Neural progenitor cell (in vitro differentiated cells): ENCODE data around the gene PLEKHF1. TPM values are rescaled to one million over a fixed set of nuclear protein-coding genes. Genes with fewer than 3 reads are reported as not detected.

Source experiments
- DNase-seq: peaks from one replicate; pipeline ENCODE4 v3.0.0-alpha.2; 2016; ENCODE audit warnings: low spot score
- H2AFZ ChIP-seq: fragments of 200-600 bp; sonication (generic); replicated peaks from 2 replicates; pipeline ENCODE4 v1.6.1; 2016; ENCODE audit warnings: antibody characterized with exemption
- H3F3A ChIP-seq: fragments of 200-600 bp; sonication (generic); 2 replicates; pipeline ENCODE4 v1.6.1; 2016; ENCODE audit warnings: antibody characterized with exemption, low read depth
- H3K27ac ChIP-seq: fragments of 200-600 bp; sonication (generic); 2 replicates; pipeline ENCODE4 v1.5.1; 2016; ENCODE audit warnings: mild to moderate bottlenecking
- H3K27me3 ChIP-seq: fragments of 200-600 bp; sonication (generic); 2 replicates; pipeline ENCODE4 v1.6.1; 2016; ENCODE audit warnings: mild to moderate bottlenecking, moderate library complexity
- H3K36me3 ChIP-seq: fragments of 200-600 bp; sonication (generic); 2 replicates; pipeline ENCODE4 v1.5.1; 2016
- H3K4me1 ChIP-seq: fragments of 200-600 bp; sonication (generic); 2 replicates; pipeline ENCODE4 v1.6.1; 2016; ENCODE audit warnings: mixed run types
- H3K4me2 ChIP-seq: fragments of 200-600 bp; sonication (generic); 2 replicates; pipeline ENCODE4 v1.6.1; 2016
- H3K4me3 ChIP-seq: fragments of 200-600 bp; sonication (generic); 2 replicates; pipeline ENCODE4 v1.5.1; 2016
- H3K79me2 ChIP-seq: fragments of 200-600 bp; sonication (generic); 2 replicates; pipeline ENCODE4 v1.6.1; 2016; ENCODE audit warnings: low read depth
- H3K9ac ChIP-seq: fragments of 200-600 bp; sonication (generic); 2 replicates; pipeline ENCODE4 v1.6.1; 2016
- H3K9me3 ChIP-seq: fragments of 200-600 bp; sonication (generic); 2 replicates; pipeline ENCODE4 v1.5.1; 2016; ENCODE audit warnings: low read depth
- H4K20me1 ChIP-seq: fragments of 200-600 bp; sonication (generic); 2 replicates; pipeline ENCODE4 v1.6.1; 2016; ENCODE audit warnings: low read depth
- H3K27ac Mint-ChIP-seq: 3 replicates; pipeline ENCODE4 v1.8.0; 2021; ENCODE audit warnings: mixed read lengths
- H3K27me3 Mint-ChIP-seq: 2 replicates; pipeline ENCODE4 v1.8.0; 2022; ENCODE audit warnings: low read depth, mild to moderate bottlenecking, inconsistent platforms, moderate library complexity, mixed read lengths; ENCODE audit not compliant: insufficient read depth
- H3K36me3 Mint-ChIP-seq: 3 replicates; pipeline ENCODE4 v1.8.0; 2021; ENCODE audit warnings: mixed read lengths
- H3K4me1 Mint-ChIP-seq: 3 replicates; pipeline ENCODE4 v1.8.0; 2021; ENCODE audit warnings: mixed read lengths
- H3K4me3 Mint-ChIP-seq: 3 replicates; pipeline ENCODE4 v1.8.0; 2021; ENCODE audit warnings: mild to moderate bottlenecking, moderate library complexity, mixed read lengths
- H3K9me3 Mint-ChIP-seq: 3 replicates; pipeline ENCODE4 v1.8.0; 2020; ENCODE audit warnings: mixed read lengths
- EZH2 ChIP-seq: fragments of 200-600 bp; sonication (generic); IDR thresholded peaks from 2 replicates; pipeline ENCODE4 v1.6.1; 2017; ENCODE audit warnings: antibody characterized with exemption, mild to moderate bottlenecking, moderate library complexity
- EZH2phosphoT487 ChIP-seq: fragments of 200-600 bp; sonication (generic); IDR thresholded peaks from 2 replicates; pipeline ENCODE4 v1.6.1; 2017; ENCODE audit warnings: antibody characterized with exemption
- total RNA-seq: library from RNA; depleted of rRNA; stranded (reverse); fragments of >200 nt; gene quantifications from 2 replicates; pipeline ENCODE4 v1.2.3, GENCODE V29; 2015; ENCODE audit warnings: low replicate concordance
- TF ChIP-seq, protein P1 (sequence below): fragments of 200-600 bp; sonication (generic); IDR thresholded peaks from 2 replicates; pipeline ENCODE4 v1.5.1; 2017; ENCODE audit warnings: antibody characterized with exemption, mild to moderate bottlenecking

PLEKHF1 gene
- total RNA-seq, 1 donor from 2014 or later = 1.2 TPM

DNA sequence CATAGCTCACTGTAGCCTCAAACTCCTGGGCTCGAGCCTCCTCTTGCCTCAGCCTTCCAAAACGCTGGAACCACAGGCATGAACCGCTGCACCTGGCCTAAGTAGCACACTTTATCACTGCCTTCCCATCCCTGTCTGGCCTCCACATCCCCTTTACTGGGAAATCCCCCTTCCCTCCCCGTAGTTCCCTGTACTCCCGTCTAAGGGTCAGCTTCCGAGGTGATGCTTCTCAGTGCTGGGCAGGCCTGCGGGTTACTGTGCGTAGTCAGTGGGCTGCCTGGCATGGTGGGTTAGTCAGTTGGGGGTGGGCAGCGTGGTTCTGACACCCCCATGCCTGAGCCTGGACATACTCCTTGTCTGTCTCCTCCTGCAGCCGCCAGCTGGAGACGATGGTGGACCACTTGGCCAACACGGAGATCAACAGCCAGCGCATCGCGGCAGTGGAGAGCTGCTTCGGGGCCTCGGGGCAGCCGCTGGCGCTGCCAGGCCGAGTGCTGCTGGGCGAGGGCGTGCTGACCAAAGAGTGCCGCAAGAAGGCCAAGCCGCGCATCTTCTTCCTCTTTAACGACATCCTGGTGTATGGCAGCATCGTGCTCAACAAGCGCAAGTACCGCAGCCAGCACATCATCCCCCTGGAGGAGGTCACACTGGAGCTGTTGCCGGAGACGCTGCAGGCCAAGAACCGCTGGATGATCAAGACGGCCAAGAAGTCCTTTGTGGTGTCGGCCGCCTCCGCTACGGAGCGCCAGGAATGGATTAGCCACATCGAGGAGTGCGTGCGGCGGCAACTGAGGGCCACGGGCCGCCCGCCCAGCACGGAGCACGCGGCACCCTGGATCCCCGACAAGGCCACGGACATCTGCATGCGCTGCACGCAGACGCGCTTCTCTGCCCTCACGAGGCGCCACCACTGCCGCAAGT lies 8.4 kb downstream of the PLEKHF1 start:
- H3K79me2 ChIP-seq = no peaks in the 10 kb centered on the region
- DNase-seq = no peak
- no peaks in the 10 kb centered on the region for H4K20me1 ChIP-seq
- no peaks in the 10 kb centered on the region for H3F3A ChIP-seq
- H3K4me1 ChIP-seq = no peaks in the 10 kb centered on the region
- Mint-ChIP-seq H3K4me3 (no peak overlapping the region), H3K4me1 (peaks cover 18% of the 10 kb centered on the region), H3K27ac (no peak overlapping the region), H3K27me3 (peaks cover 15% of the 10 kb centered on the region), H3K9me3 (no peaks in the 10 kb centered on the region), H3K36me3 (peaks cover 7% of the 10 kb centered on the region)
- no peaks in the 10 kb centered on the region for H3K9me3 ChIP-seq
- H2AFZ ChIP-seq = no peak overlapping the region
- H3K27ac ChIP-seq = no peak overlapping the region
- H3K4me2 ChIP-seq = no peak overlapping the region
- TF ChIP-seq, protein P1, sequence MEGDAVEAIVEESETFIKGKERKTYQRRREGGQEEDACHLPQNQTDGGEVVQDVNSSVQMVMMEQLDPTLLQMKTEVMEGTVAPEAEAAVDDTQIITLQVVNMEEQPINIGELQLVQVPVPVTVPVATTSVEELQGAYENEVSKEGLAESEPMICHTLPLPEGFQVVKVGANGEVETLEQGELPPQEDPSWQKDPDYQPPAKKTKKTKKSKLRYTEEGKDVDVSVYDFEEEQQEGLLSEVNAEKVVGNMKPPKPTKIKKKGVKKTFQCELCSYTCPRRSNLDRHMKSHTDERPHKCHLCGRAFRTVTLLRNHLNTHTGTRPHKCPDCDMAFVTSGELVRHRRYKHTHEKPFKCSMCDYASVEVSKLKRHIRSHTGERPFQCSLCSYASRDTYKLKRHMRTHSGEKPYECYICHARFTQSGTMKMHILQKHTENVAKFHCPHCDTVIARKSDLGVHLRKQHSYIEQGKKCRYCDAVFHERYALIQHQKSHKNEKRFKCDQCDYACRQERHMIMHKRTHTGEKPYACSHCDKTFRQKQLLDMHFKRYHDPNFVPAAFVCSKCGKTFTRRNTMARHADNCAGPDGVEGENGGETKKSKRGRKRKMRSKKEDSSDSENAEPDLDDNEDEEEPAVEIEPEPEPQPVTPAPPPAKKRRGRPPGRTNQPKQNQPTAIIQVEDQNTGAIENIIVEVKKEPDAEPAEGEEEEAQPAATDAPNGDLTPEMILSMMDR = no peak
- TF ChIP-seq EZH2phosphoT487 = no peak
- no peak for TF ChIP-seq EZH2
- no peak overlapping the region for H3K4me3 ChIP-seq
- H3K36me3 ChIP-seq = no peaks in the 10 kb centered on the region
- no peak overlapping the region for H3K9ac ChIP-seq
- H3K27me3 ChIP-seq = no peaks in the 10 kb centered on the region

DNA sequence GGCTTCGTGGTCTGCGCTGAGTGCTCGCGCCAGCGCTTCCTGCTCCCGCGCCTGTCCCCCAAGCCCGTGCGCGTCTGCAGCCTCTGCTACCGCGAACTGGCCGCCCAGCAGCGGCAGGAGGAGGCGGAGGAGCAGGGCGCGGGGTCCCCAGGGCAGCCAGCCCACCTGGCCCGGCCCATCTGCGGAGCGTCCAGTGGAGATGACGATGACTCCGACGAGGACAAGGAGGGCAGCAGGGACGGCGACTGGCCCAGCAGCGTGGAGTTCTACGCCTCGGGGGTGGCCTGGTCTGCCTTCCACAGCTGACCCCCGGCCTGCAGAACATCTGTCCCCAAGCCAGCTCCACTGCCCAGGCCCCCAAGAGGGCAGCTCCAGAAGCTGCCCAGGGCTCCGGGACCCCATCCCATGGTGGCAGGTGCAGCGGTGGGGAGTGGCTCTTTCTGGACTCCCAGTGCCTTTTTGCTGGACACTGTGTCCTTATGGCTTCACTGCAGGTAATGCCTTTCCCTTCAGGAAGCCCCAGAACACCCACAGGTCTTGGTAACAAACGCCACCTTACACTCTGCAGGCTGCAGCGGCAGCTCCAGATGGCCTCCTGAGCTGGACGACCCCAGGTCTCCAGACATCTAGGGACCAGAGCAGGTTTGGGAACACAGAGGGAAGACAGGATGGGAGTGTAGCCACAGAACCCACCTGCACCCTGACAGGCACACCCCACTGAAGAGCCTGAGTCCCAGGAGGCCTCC lies 9.3 kb downstream of the PLEKHF1 start:
- Mint-ChIP-seq H3K4me1 (peaks cover 18% of the 10 kb centered on the region), H3K4me3 (no peak overlapping the region), H3K9me3 (no peaks in the 10 kb centered on the region), H3K27me3 (peaks cover 15% of the 10 kb centered on the region), H3K27ac (no peak overlapping the region), H3K36me3 (peaks cover 7% of the 10 kb centered on the region)
- Histone ChIP-seq H3K4me2 (no peak overlapping the region), H3K9me3 (no peaks in the 10 kb centered on the region), H3K79me2 (no peaks in the 10 kb centered on the region), H2AFZ (no peak overlapping the region), H3F3A (no peaks in the 10 kb centered on the region), H3K4me3 (no peak overlapping the region), H3K36me3 (no peaks in the 10 kb centered on the region), H3K27me3 (no peaks in the 10 kb centered on the region), H3K9ac (no peak overlapping the region), H4K20me1 (no peaks in the 10 kb centered on the region), H3K27ac (no peak overlapping the region), H3K4me1 (no peaks in the 10 kb centered on the region)
- DNase-seq = no peak
- TF ChIP-seq, protein P1 = no peak

DNA sequence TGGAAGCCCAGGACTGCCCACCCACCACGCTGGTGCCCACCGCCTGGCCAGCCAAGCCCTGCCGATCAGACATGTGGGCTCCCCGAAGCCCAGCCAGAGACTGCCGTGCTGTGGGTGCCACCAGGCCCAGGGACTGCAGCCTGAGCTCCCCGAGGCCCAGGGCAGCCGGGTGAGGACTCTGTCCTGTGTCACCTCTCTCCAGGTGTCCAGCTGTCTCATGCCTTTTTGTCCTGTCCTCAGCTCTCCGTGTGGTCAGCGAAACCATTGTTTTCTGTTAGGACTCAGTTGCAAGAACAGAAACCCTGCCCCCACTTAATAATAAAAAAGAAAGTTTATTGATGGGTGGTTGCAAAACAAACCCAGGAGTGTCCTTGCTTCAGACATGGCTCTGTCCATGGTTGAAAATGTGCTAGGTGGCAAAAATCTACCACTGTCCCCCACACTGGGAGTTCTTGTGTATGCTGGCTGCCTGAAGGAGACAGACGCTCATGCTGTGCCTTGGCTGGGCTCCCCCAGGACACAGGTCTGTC lies 9.9 kb downstream of the PLEKHF1 start:
- H3K27ac ChIP-seq = no peak overlapping the region

More for the DNA sequence above, 9.9 kb downstream of the PLEKHF1 start:
- DNase-seq = no peak
- Mint-ChIP-seq H3K27ac (no peak overlapping the region), H3K4me3 (no peak overlapping the region), H3K9me3 (no peaks in the 10 kb centered on the region), H3K27me3 (peaks cover 14% of the 10 kb centered on the region), H3K4me1 (peaks cover 15% of the 10 kb centered on the region), H3K36me3 (peaks cover 5% of the 10 kb centered on the region)
- Histone ChIP-seq H3K9ac (no peak overlapping the region), H3K4me1 (no peaks in the 10 kb centered on the region), H3F3A (no peaks in the 10 kb centered on the region), H3K9me3 (no peaks in the 10 kb centered on the region), H3K4me2 (no peak overlapping the region), H4K20me1 (no peaks in the 10 kb centered on the region), H3K36me3 (no peaks in the 10 kb centered on the region), H3K79me2 (no peaks in the 10 kb centered on the region), H3K4me3 (no peak overlapping the region), H2AFZ (no peak overlapping the region), H3K27me3 (no peaks in the 10 kb centered on the region)
- TF ChIP-seq, protein P1 = no peak
- TF ChIP-seq EZH2phosphoT487 (no peak), EZH2 (no peak)
